OCI-LY3 (cell line): ENCODE data around the gene HAUS7.
"Not testable (repeated sequence)": the region's sequence is repeated elsewhere in the genome, so short reads cannot be mapped to it uniquely, and the experiment has no call there.

Source experiments
- H2AFZ ChIP-seq: fragments of 200-600, 300-600 bp; shearing (Covaris generic); 2 replicates; pipeline ENCODE4 v1.6.0; 2014; ENCODE audit warnings: antibody characterized with exemption, low read depth, low read length
- H3K27ac ChIP-seq: fragments of 200-600, 300-600 bp; sonication (generic); 2 replicates; pipeline ENCODE4 v1.5.1; 2014; ENCODE audit warnings: mild to moderate bottlenecking, low read length, moderate library complexity, mixed read lengths
- H3K27me3 ChIP-seq: fragments of 200-600, 300-600 bp; sonication (generic); 2 replicates; pipeline ENCODE4 v1.6.1; 2014; ENCODE audit warnings: low read depth, low read length, mixed read lengths
- H3K36me3 ChIP-seq: fragments of 200-600, 300-600 bp; sonication (generic); replicated peaks from 2 replicates; pipeline ENCODE3; 2014; ENCODE audit warnings: low read depth, low read length, mixed read lengths
- H3K4me1 ChIP-seq: fragments of 300-600, 200-600 bp; sonication (generic); 2 replicates; pipeline ENCODE4 v1.6.1; 2014; ENCODE audit warnings: low read length, mixed read lengths
- H3K4me2 ChIP-seq: fragments of 200-600, 300-600 bp; sonication (generic); 2 replicates; pipeline ENCODE4 v1.6.1; 2014; ENCODE audit warnings: low read length, mixed read lengths
- H3K4me3 ChIP-seq: fragments of 300-600, 200-600 bp; sonication (generic); 2 replicates; pipeline ENCODE4 v1.5.1; 2014; ENCODE audit warnings: antibody characterized with exemption, mild to moderate bottlenecking, low read length, moderate library complexity
- H3K79me2 ChIP-seq: fragments of 300-600, 200-600 bp; shearing (Covaris generic); 2 replicates; pipeline ENCODE4 v1.6.1; 2014; ENCODE audit warnings: mild to moderate bottlenecking, low read length, mixed read lengths
- H3K9ac ChIP-seq: fragments of 300-600, 200-600 bp; shearing (Covaris generic); 2 replicates; pipeline ENCODE4 v1.6.0; 2014; ENCODE audit warnings: mild to moderate bottlenecking, low read length, moderate library complexity
- H3K9me3 ChIP-seq: fragments of 200-600, 300-600 bp; shearing (Covaris generic); 2 replicates; pipeline ENCODE4 v1.6.1; 2014; ENCODE audit warnings: low read length, mixed read lengths; ENCODE audit not compliant: insufficient read depth
- H4K20me1 ChIP-seq: fragments of 200-600, 300-600 bp; sonication (generic); 2 replicates; pipeline ENCODE4 v1.6.1; 2016; ENCODE audit warnings: low read length, mixed read lengths; ENCODE audit not compliant: insufficient read depth
- CTCF ChIP-seq: fragments of 200-600, 300-600 bp; sonication (generic); IDR thresholded peaks from 2 replicates; pipeline ENCODE4 v1.5.1; 2014; ENCODE audit warnings: antibody characterized with exemption, low read length, low read depth
- EZH2phosphoT487 ChIP-seq: fragments of 200-600 bp; shearing (Covaris generic); IDR thresholded peaks from 2 replicates; pipeline ENCODE4 v1.6.1; 2018; ENCODE audit warnings: antibody characterized with exemption, mixed run types, low read depth

Gene HAUS7

GRCh38 chrX:153405426-153405825 lies 65.0 kb downstream of the HAUS7 start:
- Histone ChIP-seq H3K9ac (no peak overlapping the region), H3K27ac (no peak overlapping the region), H3K4me3 (no peak overlapping the region), H3K79me2 (no peaks in the 10 kb centered on the region), H4K20me1 (no peaks in the 10 kb centered on the region), H3K9me3 (no peaks in the 10 kb centered on the region), H2AFZ (no peak overlapping the region), H3K27me3 (no peaks in the 10 kb centered on the region; the same call in 1 of the 2 replicates), H3K4me2 (no peak overlapping the region), H3K36me3 (no peaks in the 10 kb centered on the region), H3K4me1 (no peaks in the 10 kb centered on the region)
- no peak for TF ChIP-seq EZH2phosphoT487
- TF ChIP-seq CTCF, result no peak

GRCh38 chrX:153404333-153404732 lies 66.0 kb downstream of the HAUS7 start:
- not testable (repeated sequence) for H3K9me3 ChIP-seq, H3K27me3 ChIP-seq, H3K4me3 ChIP-seq, H3K4me1 ChIP-seq, H3K9ac ChIP-seq, H3K4me2 ChIP-seq, H3K79me2 ChIP-seq, H3K27ac ChIP-seq, H2AFZ ChIP-seq, H3K36me3 ChIP-seq, H4K20me1 ChIP-seq

GRCh38 chrX:153401133-153401764 lies 69.1 kb downstream of the HAUS7 start, which contains the start of gene PNMA6E:
Gene PNMA6E, minus strand, starts transcription at chrX:153401350. Its CDS starts 2,501 bp downstream, at chrX:153398849.
- H3K36me3 ChIP-seq, result no peaks in the 10 kb centered on the region
- no peak for TF ChIP-seq CTCF
- no peak for TF ChIP-seq EZH2phosphoT487
- H3K4me1 ChIP-seq, result peaks cover 6% of the 10 kb centered on the region; the same call in 1 of the 2 replicates
- no peak within 1 kb of the TSS for H3K27ac ChIP-seq
- H3K9ac ChIP-seq, result no peak within 1 kb of the TSS
- H4K20me1 ChIP-seq, result no peaks in the 10 kb centered on the region
- no peak within 1 kb of the TSS for H3K4me3 ChIP-seq
- H3K4me2 ChIP-seq, result peak within 1 kb of the TSS; percentile 35; the same call in 1 of the 2 replicates
- H3K79me2 ChIP-seq, result no peaks in the 10 kb centered on the region
- no peak within 1 kb of the TSS for H2AFZ ChIP-seq
- no peaks in the 10 kb centered on the region; the same call in 1 of the 2 replicates for H3K27me3 ChIP-seq
- no peaks in the 10 kb centered on the region for H3K9me3 ChIP-seq

GRCh38 chrX:153400146-153401132 lies 69.9 kb downstream of the HAUS7 start:
- Histone ChIP-seq H3K4me3 (peak overlapping the region; percentile 20; the same call in 1 of the 2 replicates), H3K36me3 (no peaks in the 10 kb centered on the region), H3K4me2 (peak overlapping the region; percentile 35), H3K4me1 (peaks cover 6% of the 10 kb centered on the region; the same call in 1 of the 2 replicates), H3K27me3 (no peaks in the 10 kb centered on the region; the same call in 1 of the 2 replicates), H4K20me1 (no peaks in the 10 kb centered on the region), H3K9ac (no peak overlapping the region), H3K79me2 (no peaks in the 10 kb centered on the region), H3K27ac (no peak overlapping the region), H2AFZ (no peak overlapping the region), H3K9me3 (no peaks in the 10 kb centered on the region)
- TF ChIP-seq EZH2phosphoT487 (no peak), CTCF (peak; percentile 93)
